Ishikawa (cell line): ENCODE measurements around the gene DPAGT1.

Experiments used
- CEBPB ChIP-seq: IDR thresholded peaks from 2 replicates; pipeline ENCODE4 v1.6.1; 2012
- CREB1 ChIP-seq: IDR thresholded peaks from 2 replicates; pipeline ENCODE4 v1.6.1; 2012; ENCODE audit warnings: low read depth
- EGR1 ChIP-seq: IDR thresholded peaks from 2 replicates; pipeline ENCODE4 v1.6.1; 2012
- NFIC ChIP-seq: IDR thresholded peaks from 2 replicates; pipeline ENCODE4 v1.6.1; 2012
- RAD21 ChIP-seq: IDR thresholded peaks from 2 replicates; pipeline ENCODE4 v1.6.1; 2012; ENCODE audit warnings: low read depth
- TAF1 ChIP-seq: IDR thresholded peaks from 2 replicates; pipeline ENCODE4 v1.6.1; 2012; ENCODE audit warnings: low read depth, mild to moderate bottlenecking
- TCF12 ChIP-seq: IDR thresholded peaks from 2 replicates; pipeline ENCODE4 v1.6.1; 2012; ENCODE audit warnings: low read depth
- TF ChIP-seq, protein P1 (sequence below): IDR thresholded peaks from 2 replicates; pipeline ENCODE4 v1.6.1; 2012; ENCODE audit warnings: low read depth, mild to moderate bottlenecking
- TF ChIP-seq, protein P2 (sequence below): IDR thresholded peaks from 2 replicates; pipeline ENCODE4 v1.6.1; 2012

DNA sequence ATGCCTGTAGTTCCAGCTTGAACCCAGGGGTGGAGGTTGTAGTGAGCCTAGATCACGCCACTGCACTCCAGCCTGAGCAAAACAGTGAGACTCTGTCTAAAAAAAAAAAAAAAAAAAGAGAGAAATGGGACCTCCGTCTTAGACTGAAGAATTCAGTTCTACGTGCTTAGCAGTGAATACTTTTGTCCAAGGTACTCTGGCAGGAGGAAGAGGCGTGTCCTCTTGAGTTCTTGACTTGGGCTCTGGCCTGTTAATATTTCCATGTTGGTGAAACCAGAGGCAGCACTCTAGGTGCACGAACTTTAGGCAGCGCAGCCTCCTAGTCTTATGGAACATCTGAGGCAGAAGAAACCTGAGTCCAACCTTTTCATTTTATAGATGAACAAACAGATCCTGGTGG, 14.5 kb downstream of the DPAGT1 start:
- TF ChIP-seq, protein P1, sequence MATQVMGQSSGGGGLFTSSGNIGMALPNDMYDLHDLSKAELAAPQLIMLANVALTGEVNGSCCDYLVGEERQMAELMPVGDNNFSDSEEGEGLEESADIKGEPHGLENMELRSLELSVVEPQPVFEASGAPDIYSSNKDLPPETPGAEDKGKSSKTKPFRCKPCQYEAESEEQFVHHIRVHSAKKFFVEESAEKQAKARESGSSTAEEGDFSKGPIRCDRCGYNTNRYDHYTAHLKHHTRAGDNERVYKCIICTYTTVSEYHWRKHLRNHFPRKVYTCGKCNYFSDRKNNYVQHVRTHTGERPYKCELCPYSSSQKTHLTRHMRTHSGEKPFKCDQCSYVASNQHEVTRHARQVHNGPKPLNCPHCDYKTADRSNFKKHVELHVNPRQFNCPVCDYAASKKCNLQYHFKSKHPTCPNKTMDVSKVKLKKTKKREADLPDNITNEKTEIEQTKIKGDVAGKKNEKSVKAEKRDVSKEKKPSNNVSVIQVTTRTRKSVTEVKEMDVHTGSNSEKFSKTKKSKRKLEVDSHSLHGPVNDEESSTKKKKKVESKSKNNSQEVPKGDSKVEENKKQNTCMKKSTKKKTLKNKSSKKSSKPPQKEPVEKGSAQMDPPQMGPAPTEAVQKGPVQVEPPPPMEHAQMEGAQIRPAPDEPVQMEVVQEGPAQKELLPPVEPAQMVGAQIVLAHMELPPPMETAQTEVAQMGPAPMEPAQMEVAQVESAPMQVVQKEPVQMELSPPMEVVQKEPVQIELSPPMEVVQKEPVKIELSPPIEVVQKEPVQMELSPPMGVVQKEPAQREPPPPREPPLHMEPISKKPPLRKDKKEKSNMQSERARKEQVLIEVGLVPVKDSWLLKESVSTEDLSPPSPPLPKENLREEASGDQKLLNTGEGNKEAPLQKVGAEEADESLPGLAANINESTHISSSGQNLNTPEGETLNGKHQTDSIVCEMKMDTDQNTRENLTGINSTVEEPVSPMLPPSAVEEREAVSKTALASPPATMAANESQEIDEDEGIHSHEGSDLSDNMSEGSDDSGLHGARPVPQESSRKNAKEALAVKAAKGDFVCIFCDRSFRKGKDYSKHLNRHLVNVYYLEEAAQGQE: no peak
- no peak for TF ChIP-seq TCF12
- TF ChIP-seq CEBPB: no peak
- TF ChIP-seq CREB1: no peak
- TF ChIP-seq RAD21: no peak
- no peak for TF ChIP-seq NFIC
- TF ChIP-seq TAF1: no peak
- no peak for TF ChIP-seq EGR1
- TF ChIP-seq, protein P2, sequence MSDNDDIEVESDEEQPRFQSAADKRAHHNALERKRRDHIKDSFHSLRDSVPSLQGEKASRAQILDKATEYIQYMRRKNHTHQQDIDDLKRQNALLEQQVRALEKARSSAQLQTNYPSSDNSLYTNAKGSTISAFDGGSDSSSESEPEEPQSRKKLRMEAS: no peak
